Panc1 (cell line): ENCODE measurements around the gene ADGRD1. TPM values are rescaled to one million over a fixed set of nuclear protein-coding genes. Genes with fewer than 3 reads are reported as not detected.

ENCODE experiments used
- ATAC-seq: fragments of 200-7000 bp; cut with Tn5 transposase; 2 replicates; pipeline ENCODE4 v1.9.1; 2020; ENCODE audit warnings: mild to moderate bottlenecking, moderate library complexity
- BruUV-seq: library from RNA; stranded (reverse); fragments of 400-500 nt; replicated peaks from 2 replicates; lab custom pipeline; 2021; lab: Mats Ljungman, UMichigan
- CTCF ChIA-PET: fragments of 300-600 bp; sonication (Branson Sonifier 250); formaldehyde crosslinking; loops from one replicate; lab custom pipeline; 2022; ENCODE audit warnings: antibody characterized with exemption; lab: Charles Lee
- POLR2A ChIA-PET: fragments of 300-600 bp; sonication (Branson Sonifier 250); formaldehyde crosslinking; loops from one replicate; lab custom pipeline; 2022; ENCODE audit warnings: antibody characterized with exemption; lab: Charles Lee
- DNase-seq: peaks from one replicate; pipeline ENCODE4 v3.0.0-alpha.2; 2010; ENCODE audit warnings: low read depth, low spot score
- H3K27ac ChIP-seq: 2 replicates; pipeline ENCODE4 v1.5.1; 2011; ENCODE audit warnings: mild to moderate bottlenecking, low read length, inconsistent platforms
- H3K27me3 ChIP-seq: fragments of 200-500 bp; sonication (Bioruptor generic); 2 replicates; pipeline ENCODE4 v1.6.0; 2014; ENCODE audit warnings: low read length, inconsistent platforms; ENCODE audit not compliant: control insufficient read depth, insufficient read depth
- H3K36me3 ChIP-seq: fragments of 200-500 bp; sonication (Bioruptor generic); 2 replicates; pipeline ENCODE4 v1.5.1; 2014; ENCODE audit warnings: inconsistent platforms, mild to moderate bottlenecking, low read length, moderate library complexity; ENCODE audit not compliant: control insufficient read depth, insufficient read depth
- H3K4me1 ChIP-seq: 2 replicates; pipeline ENCODE4 v1.5.1; 2011; ENCODE audit warnings: inconsistent platforms, mild to moderate bottlenecking, low read length, moderate library complexity; ENCODE audit not compliant: control insufficient read depth, insufficient read depth
- H3K4me3 ChIP-seq, 2 experiments: 2 replicates each; pipeline ENCODE4 v1.5.1; 2011 to 2012; ENCODE audit warnings: low read depth in 2 of 2, low read length in 2 of 2, mild to moderate bottlenecking in 2 of 2, inconsistent platforms in 1 of 2, moderate library complexity in 1 of 2
- H3K9me3 ChIP-seq: fragments of 200-500 bp; sonication (Bioruptor generic); 2 replicates; pipeline ENCODE4 v1.5.1; 2014; ENCODE audit warnings: low read depth, mild to moderate bottlenecking, inconsistent platforms, low read length, moderate library complexity; ENCODE audit not compliant: control insufficient read depth, insufficient read depth
- POLR2AphosphoS5 ChIP-seq: IDR thresholded peaks from 2 replicates; pipeline ENCODE4 v1.6.1; 2012; ENCODE audit warnings: mild to moderate bottlenecking, low read depth, low read length, moderate library complexity
- SIN3A ChIP-seq: IDR thresholded peaks from 2 replicates; pipeline ENCODE4 v1.6.1; 2012; ENCODE audit warnings: low read depth, mild to moderate bottlenecking, low read length, moderate library complexity, borderline replicate concordance; ENCODE audit not compliant: insufficient read depth
- TCF7L2 ChIP-seq: IDR thresholded peaks from 2 replicates; pipeline ENCODE4 v1.6.1; 2011; ENCODE audit warnings: mild to moderate bottlenecking, low read depth, low read length, inconsistent platforms
- in situ Hi-C: cut with HindIII; loops from 2 replicates; pipeline ENCODE4 v1.10.0; 2016; ENCODE audit warnings: low sequenced_read_pairs, low pct_unique_long_range_greater_than_20kb
- intact Hi-C: fragments of 100-400 bp; cut with micrococcal nuclease; formaldehyde crosslinking; loops from one replicate; pipeline ENCODE4 v1.10.0; 2022; ENCODE audit not compliant: unreplicated experiment
- total RNA-seq: library from RNA; stranded (reverse); gene quantifications from one replicate; pipeline ENCODE4 v1.2.1, GENCODE V29; 2021; ENCODE audit not compliant: unreplicated experiment
- TF ChIP-seq, protein P1 (sequence below): fragments of 450-650 bp; IDR thresholded peaks from 2 replicates; pipeline ENCODE4 v1.5.1; 2017; ENCODE audit warnings: mild to moderate bottlenecking
- TF ChIP-seq, protein P2 (sequence below), 2 experiments: IDR thresholded peaks; 2 replicates each; pipeline ENCODE4 v1.6.1; 2011 to 2012; ENCODE audit warnings: low read depth in 2 of 2, control low read depth in 1 of 2, low read length in 1 of 2, mild to moderate bottlenecking in 1 of 2, moderate library complexity in 1 of 2; ENCODE audit not compliant: insufficient read depth in 1 of 2

ADGRD1 gene
- total RNA-seq, 1 experiment from 2014 or later, result 0.21 TPM

DNA sequence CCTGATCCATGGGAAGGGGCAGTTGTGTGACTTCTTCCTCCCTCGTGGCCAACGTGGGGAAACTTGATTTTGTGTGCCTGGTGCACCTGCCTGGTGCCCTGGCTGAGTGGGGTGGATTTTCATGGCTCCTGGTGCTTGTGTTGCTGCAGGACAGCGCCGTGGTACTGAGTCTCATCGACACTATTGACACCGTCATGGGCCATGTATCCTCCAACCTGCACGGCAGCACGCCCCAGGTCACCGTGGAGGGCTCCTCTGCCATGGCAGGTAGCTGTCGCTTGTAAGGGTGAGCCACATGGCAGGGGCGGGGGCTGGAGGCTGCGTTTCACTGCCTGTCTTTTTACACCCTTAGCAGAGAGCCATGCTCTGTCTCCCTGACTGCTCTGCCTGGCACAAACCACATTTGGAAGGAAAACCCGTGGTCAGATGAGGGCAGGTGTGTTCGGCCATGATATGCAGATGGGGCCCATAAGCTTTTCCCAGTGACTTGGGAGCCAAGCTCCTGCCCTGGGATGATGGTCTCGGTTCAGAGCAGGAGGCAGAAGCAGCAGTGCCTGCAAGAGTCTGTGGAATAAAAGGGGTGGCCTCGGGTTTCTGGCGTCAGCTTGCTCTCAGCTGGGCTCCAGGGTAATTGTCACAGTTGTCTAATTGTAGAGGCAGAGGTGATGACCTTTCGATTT, 49.5 kb downstream of the ADGRD1 start:
- Histone ChIP-seq H3K27me3 (peaks cover 2% of the 10 kb centered on the region; the same call in 1 of the 2 replicates), H3K9me3 (no peaks in the 10 kb centered on the region), H3K4me1 (no peaks in the 10 kb centered on the region), H3K27ac (no peak overlapping the region), H3K4me3 (no peak overlapping the region), H3K36me3 (no peaks in the 10 kb centered on the region)
- intact Hi-C loops, result no loop called here
- ATAC-seq (no peak), DNase-seq (no peak)
- in situ Hi-C loops, result no loop called here
- TF ChIP-seq TCF7L2 (no peak), SIN3A (no peak), POLR2AphosphoS5 (no peak)
- TF ChIP-seq, protein P1, sequence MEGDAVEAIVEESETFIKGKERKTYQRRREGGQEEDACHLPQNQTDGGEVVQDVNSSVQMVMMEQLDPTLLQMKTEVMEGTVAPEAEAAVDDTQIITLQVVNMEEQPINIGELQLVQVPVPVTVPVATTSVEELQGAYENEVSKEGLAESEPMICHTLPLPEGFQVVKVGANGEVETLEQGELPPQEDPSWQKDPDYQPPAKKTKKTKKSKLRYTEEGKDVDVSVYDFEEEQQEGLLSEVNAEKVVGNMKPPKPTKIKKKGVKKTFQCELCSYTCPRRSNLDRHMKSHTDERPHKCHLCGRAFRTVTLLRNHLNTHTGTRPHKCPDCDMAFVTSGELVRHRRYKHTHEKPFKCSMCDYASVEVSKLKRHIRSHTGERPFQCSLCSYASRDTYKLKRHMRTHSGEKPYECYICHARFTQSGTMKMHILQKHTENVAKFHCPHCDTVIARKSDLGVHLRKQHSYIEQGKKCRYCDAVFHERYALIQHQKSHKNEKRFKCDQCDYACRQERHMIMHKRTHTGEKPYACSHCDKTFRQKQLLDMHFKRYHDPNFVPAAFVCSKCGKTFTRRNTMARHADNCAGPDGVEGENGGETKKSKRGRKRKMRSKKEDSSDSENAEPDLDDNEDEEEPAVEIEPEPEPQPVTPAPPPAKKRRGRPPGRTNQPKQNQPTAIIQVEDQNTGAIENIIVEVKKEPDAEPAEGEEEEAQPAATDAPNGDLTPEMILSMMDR, result no peak
- TF ChIP-seq, protein P2, sequence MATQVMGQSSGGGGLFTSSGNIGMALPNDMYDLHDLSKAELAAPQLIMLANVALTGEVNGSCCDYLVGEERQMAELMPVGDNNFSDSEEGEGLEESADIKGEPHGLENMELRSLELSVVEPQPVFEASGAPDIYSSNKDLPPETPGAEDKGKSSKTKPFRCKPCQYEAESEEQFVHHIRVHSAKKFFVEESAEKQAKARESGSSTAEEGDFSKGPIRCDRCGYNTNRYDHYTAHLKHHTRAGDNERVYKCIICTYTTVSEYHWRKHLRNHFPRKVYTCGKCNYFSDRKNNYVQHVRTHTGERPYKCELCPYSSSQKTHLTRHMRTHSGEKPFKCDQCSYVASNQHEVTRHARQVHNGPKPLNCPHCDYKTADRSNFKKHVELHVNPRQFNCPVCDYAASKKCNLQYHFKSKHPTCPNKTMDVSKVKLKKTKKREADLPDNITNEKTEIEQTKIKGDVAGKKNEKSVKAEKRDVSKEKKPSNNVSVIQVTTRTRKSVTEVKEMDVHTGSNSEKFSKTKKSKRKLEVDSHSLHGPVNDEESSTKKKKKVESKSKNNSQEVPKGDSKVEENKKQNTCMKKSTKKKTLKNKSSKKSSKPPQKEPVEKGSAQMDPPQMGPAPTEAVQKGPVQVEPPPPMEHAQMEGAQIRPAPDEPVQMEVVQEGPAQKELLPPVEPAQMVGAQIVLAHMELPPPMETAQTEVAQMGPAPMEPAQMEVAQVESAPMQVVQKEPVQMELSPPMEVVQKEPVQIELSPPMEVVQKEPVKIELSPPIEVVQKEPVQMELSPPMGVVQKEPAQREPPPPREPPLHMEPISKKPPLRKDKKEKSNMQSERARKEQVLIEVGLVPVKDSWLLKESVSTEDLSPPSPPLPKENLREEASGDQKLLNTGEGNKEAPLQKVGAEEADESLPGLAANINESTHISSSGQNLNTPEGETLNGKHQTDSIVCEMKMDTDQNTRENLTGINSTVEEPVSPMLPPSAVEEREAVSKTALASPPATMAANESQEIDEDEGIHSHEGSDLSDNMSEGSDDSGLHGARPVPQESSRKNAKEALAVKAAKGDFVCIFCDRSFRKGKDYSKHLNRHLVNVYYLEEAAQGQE (IDR thresholded peaks at IDR 0.05; ENCODE audit: insufficient read depth in 1 of 2, low read depth in 2 of 2, low read length in 1 of 2), result no peak
- POLR2A ChIA-PET, result interaction anchor here (0.6 kb wide), 1 partner anchor 127 kb away, joined by 3 read pairs; no protein-coding TSS in a partner anchor
- BruUV-seq, result no TSS peak
- CTCF ChIA-PET, result no interaction called here

DNA sequence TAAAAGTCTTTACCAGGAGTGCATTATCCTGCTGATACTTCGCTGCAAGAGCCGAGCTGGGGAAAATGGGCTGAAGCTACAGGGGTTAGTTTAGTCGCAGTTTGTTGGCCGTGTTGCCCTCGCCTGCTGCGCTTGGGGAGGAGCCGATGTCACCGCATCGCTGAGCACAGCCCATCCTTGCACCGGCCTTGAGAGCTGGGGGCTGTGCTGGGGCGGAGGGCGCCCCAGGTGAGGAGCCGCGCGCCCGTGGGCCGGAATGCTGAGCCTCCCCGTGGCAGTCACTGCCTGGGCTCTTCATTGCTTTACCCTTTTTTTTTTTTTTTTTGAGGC, 50.0 kb downstream of the ADGRD1 start:
- no peak for DNase-seq
- Histone ChIP-seq H3K36me3 (no peaks in the 10 kb centered on the region), H3K4me3 (no peak overlapping the region), H3K4me1 (no peaks in the 10 kb centered on the region), H3K27ac (no peak overlapping the region), H3K27me3 (peaks cover 2% of the 10 kb centered on the region; the same call in 1 of the 2 replicates), H3K9me3 (no peaks in the 10 kb centered on the region)
- CTCF ChIA-PET, result no interaction called here
- in situ Hi-C loops (no loop called here), intact Hi-C loops (no loop called here)
- ATAC-seq, result no peak
- TF ChIP-seq, protein P1, result no peak
- TF ChIP-seq SIN3A (no peak), TCF7L2 (no peak), POLR2AphosphoS5 (no peak)
- TF ChIP-seq, protein P2 (IDR thresholded peaks at IDR 0.05; ENCODE audit: insufficient read depth in 1 of 2, low read depth in 2 of 2, low read length in 1 of 2), result no peak
- POLR2A ChIA-PET, result no interaction called here
- no TSS peak for BruUV-seq
